Activated CD4-positive, alpha-beta T cell treated with anti-CD3 and anti-CD28 coated beads, Interleukin-2, amount 10 ng/mL, durations not matched to agents 7 days and 5 days (primary cell): ENCODE data around the gene GLI2. TPM values are rescaled to one million over a fixed set of nuclear protein-coding genes. Genes with fewer than 3 reads are reported as not detected.
A peak's percentile ranks its signal among the peaks of the same experiment; 100 is the strongest.

Experiments
- CTCF ChIA-PET: fragments of 350-600 bp; sonication (Branson Sonifier 250); formaldehyde crosslinking; loops from one replicate; lab custom pipeline; 2021; ENCODE audit warnings: antibody characterized with exemption; lab: Charles Lee
- POLR2A ChIA-PET: fragments of 350-600 bp; sonication (Branson Sonifier 250); formaldehyde crosslinking; loops from one replicate; lab custom pipeline; 2021; ENCODE audit warnings: antibody characterized with exemption; lab: Charles Lee
- DNase-seq: peaks from one replicate; pipeline ENCODE4 v3.0.0-alpha.2; 2020
- H3K27ac Mint-ChIP-seq: one replicate; pipeline ENCODE4 v1.8.0; 2021; ENCODE audit warnings: mild to moderate bottlenecking, moderate library complexity, mixed read lengths
- H3K27me3 Mint-ChIP-seq: one replicate; pipeline ENCODE4 v1.8.0; 2021; ENCODE audit warnings: mixed read lengths
- H3K36me3 Mint-ChIP-seq: one replicate; pipeline ENCODE4 v1.8.0; 2021; ENCODE audit warnings: low read depth, mixed read lengths
- H3K4me1 Mint-ChIP-seq: one replicate; pipeline ENCODE4 v1.8.0; 2021; ENCODE audit warnings: mixed read lengths
- H3K4me3 Mint-ChIP-seq: one replicate; pipeline ENCODE4 v1.8.0; 2021; ENCODE audit warnings: mild to moderate bottlenecking, moderate library complexity, mixed read lengths
- H3K9me3 Mint-ChIP-seq: one replicate; pipeline ENCODE4 v1.8.0; 2021; ENCODE audit warnings: mixed read lengths
- total RNA-seq, 2 experiments: library from RNA; stranded (reverse); gene quantifications; one replicate each; pipeline ENCODE4 v1.2.3, GENCODE V29; 2021

The GLI2 gene
- under 1 TPM; 0.07 to 0.12 TPM for total RNA-seq

DNA sequence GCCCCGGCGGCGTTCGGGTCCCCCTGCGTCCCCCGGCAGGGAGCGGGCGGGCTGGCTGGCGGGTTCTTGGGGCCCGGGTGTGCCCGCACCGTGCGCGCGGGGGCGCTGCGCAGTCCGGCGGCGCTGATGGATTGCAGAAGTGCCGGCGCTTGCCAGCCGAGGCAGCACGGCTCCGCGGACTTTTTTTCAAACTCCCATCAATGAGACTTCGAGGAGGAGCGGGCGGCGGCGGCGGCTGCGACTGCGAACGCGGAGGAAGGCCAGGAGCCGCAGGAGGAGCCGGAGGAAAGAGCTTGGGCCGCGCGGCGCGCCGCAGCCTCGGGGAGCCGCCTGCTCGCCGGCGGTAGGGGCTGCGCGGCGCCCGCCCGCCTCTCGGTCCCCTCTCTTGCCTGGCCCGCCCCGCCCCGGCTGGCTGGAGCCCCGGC, at the start of gene GLI2:
Gene GLI2 (plus strand): TSS at position 123 of the 425 bp plus-strand sequence. CDS start 61,453 bp downstream, outside the sequence.
- no peak within 1 kb of the TSS for H3K4me3 Mint-ChIP-seq
- peaks cover 70% of the 10 kb centered on the region for H3K27me3 Mint-ChIP-seq
- no peaks in the 10 kb centered on the region for H3K9me3 Mint-ChIP-seq
- ChIA-PET CTCF (no interaction called here), POLR2A (interaction anchor here (0.6 to 0.7 kb wide), 2 partner anchors 10 to 20 kb away, joined by 3 to 5 read pairs; no protein-coding TSS in a partner anchor)
- H3K27ac Mint-ChIP-seq = no peak within 1 kb of the TSS
- DNase-seq = peak; percentile 43
- H3K36me3 Mint-ChIP-seq = no peaks in the 10 kb centered on the region
- H3K4me1 Mint-ChIP-seq = peaks cover 20% of the 10 kb centered on the region

DNA sequence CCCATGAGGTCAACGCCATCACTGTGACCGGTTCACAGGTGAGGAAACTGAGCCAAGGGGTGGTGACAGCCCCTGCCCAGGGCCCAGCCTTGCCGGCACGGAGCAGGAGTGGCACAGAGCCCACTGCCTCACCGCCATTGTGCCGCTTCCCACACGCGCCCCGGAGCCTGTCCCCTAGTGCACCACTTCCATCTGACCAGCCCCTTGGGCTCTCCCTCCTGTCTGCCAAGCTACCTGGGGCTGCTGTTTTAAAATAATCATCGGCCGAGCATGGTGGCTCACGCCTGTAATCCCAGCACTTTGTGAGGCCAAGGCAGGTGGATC, 49.7 kb upstream of the GLI2 start:
- ChIA-PET CTCF (interaction anchor here (0.6 kb wide), 1 partner anchor 513 kb away, joined by 3 read pairs; no protein-coding TSS in a partner anchor), POLR2A (no interaction called here)
- Mint-ChIP-seq H3K4me1 (no peaks in the 10 kb centered on the region), H3K27me3 (peaks cover 10% of the 10 kb centered on the region), H3K4me3 (no peak overlapping the region), H3K36me3 (no peaks in the 10 kb centered on the region), H3K27ac (no peak overlapping the region), H3K9me3 (no peaks in the 10 kb centered on the region)
- DNase-seq = no peak

DNA sequence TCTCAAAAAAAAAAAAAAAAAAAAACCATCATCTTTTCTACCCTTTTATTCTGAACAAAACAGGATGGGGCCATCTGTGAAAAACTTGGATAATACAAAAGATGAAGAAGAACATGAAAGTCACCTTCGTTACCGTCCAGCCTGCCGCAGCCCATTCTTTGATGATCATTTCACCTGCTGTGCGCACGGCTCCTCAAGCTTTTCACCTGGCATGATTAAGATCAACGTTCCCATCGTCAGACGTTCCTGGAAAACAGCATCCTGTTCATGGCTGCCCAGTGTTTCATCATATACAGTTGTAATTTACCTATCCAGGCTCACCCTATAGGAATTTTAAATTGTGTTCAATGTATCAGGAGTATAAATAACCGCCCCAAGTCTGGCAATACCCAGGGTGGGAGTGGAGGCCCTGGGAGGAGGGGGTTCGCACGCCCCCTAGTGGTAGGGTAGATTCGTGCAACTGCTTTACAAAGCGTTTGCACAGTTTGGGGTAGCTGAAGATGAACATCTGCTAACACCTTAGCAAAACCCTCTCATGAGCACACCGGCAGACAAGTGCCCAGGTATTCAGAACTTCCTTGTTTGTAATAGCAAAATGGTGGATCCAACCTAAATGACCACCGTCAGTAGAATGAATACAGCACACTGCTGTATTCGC, 49.0 kb upstream of the GLI2 start:
- ChIA-PET CTCF (interaction anchor here (1.1 kb wide), 1 partner anchor 9 kb away, joined by 5 read pairs; no protein-coding TSS in a partner anchor), POLR2A (no interaction called here)
- H3K4me1 Mint-ChIP-seq = no peaks in the 10 kb centered on the region
- no peak overlapping the region for H3K27ac Mint-ChIP-seq
- peaks cover 10% of the 10 kb centered on the region for H3K27me3 Mint-ChIP-seq
- H3K9me3 Mint-ChIP-seq = no peaks in the 10 kb centered on the region
- H3K4me3 Mint-ChIP-seq = no peak overlapping the region
- no peak for DNase-seq
- no peaks in the 10 kb centered on the region for H3K36me3 Mint-ChIP-seq

DNA sequence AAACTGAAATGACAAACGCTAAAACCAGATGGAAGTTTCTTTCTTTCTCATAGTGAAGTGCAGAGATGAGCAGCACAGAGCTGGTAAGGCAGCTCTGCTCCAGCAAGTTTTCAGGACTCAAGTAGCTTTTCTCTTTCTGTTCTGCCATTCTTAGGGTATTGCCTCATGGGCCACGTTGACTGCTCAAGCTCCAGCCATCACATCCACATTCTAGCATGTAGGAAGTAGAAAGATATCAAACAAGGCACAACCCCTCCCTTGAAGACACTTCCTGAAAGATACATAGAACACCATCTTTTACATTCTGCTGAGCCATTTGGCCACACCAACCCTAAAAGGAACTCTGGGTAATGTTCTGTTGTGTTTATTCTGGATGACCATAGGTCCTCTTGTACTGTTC, 48.5 kb upstream of the GLI2 start:
- no peak overlapping the region for H3K4me3 Mint-ChIP-seq
- POLR2A ChIA-PET = no interaction called here

DNA sequence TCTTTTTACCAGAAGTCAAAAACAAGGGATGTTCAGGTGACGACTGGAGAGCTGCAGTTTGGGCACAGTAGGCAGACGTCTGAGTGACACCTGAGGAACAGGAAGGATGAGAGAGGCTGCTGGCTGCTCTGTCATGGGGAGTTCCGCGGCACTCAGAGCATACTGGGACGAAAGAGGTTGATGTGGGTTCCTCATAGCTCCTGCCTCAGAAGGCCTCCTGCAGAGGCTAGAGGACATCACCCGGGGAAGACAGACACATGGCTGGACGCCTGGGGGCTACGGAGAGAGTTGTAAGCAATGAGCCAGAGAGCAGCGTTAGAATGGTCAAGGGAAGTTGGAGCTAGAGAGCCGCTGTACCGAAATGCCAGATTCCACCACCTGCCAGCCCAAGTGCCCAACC, 45.1 kb upstream of the GLI2 start:
- Mint-ChIP-seq H3K4me3 (no peak overlapping the region), H3K27ac (no peak overlapping the region), H3K9me3 (no peaks in the 10 kb centered on the region), H3K27me3 (peaks cover 18% of the 10 kb centered on the region), H3K36me3 (no peaks in the 10 kb centered on the region), H3K4me1 (peaks cover 2% of the 10 kb centered on the region)
- ChIA-PET POLR2A (no interaction called here), CTCF (no interaction called here)
- DNase-seq = no peak

More for the DNA sequence above, 48.5 kb upstream of the GLI2 start:
- Mint-ChIP-seq H3K27ac (no peak overlapping the region), H3K27me3 (peaks cover 10% of the 10 kb centered on the region), H3K4me1 (no peaks in the 10 kb centered on the region), H3K36me3 (no peaks in the 10 kb centered on the region), H3K9me3 (no peaks in the 10 kb centered on the region)
- DNase-seq = no peak
- CTCF ChIA-PET = interaction anchor here (1.1 kb wide), 1 partner anchor 9 kb away, joined by 5 read pairs; no protein-coding TSS in a partner anchor

DNA sequence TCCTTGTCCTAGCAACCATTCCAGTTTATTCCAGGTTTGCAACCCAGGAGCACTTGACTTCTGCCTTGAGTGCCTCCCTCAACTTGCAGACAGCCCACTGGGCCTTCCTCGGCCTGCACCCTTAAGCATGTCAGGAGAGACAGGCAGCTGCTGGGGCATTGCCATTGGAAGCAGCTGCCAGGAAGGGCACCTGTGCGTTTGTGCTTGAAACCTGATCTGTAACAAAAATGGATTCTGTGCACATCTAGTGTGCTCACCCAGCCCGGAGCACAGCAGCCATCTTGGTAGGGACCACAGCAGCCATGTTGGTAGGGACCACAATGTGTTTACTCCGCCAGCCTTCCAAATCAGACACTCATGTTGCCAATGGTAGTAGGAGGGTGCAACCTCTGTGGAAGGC, 44.3 kb upstream of the GLI2 start:
- ChIA-PET POLR2A (no interaction called here), CTCF (interaction anchor here (1.1 kb wide), 1 partner anchor 139 kb away, joined by 3 read pairs; no protein-coding TSS in a partner anchor)

GRCh38 chr2:120692691-120693090, 43.0 kb upstream of the GLI2 start:
- Mint-ChIP-seq H3K27ac (no peak overlapping the region), H3K27me3 (peaks cover 34% of the 10 kb centered on the region), H3K4me1 (peaks cover 2% of the 10 kb centered on the region), H3K4me3 (no peak overlapping the region), H3K9me3 (no peaks in the 10 kb centered on the region), H3K36me3 (no peaks in the 10 kb centered on the region)
- no peak for DNase-seq
- POLR2A ChIA-PET = no interaction called here
- CTCF ChIA-PET = interaction anchor here (1.1 kb wide), 1 partner anchor 140 kb away, joined by 3 read pairs; no protein-coding TSS in a partner anchor

More for the DNA sequence above, 44.3 kb upstream of the GLI2 start:
- peaks cover 2% of the 10 kb centered on the region for H3K4me1 Mint-ChIP-seq
- H3K4me3 Mint-ChIP-seq = no peak overlapping the region
- no peak overlapping the region for H3K27ac Mint-ChIP-seq
- no peaks in the 10 kb centered on the region for H3K36me3 Mint-ChIP-seq
- no peaks in the 10 kb centered on the region for H3K9me3 Mint-ChIP-seq
- DNase-seq = no peak
- H3K27me3 Mint-ChIP-seq = peaks cover 24% of the 10 kb centered on the region

GRCh38 chr2:120693121-120693520, 42.5 kb upstream of the GLI2 start:
- Mint-ChIP-seq H3K27me3 (peaks cover 34% of the 10 kb centered on the region), H3K36me3 (no peaks in the 10 kb centered on the region), H3K4me1 (peaks cover 2% of the 10 kb centered on the region), H3K4me3 (no peak overlapping the region), H3K9me3 (no peaks in the 10 kb centered on the region), H3K27ac (no peak overlapping the region)
- ChIA-PET CTCF (no interaction called here), POLR2A (no interaction called here)
- DNase-seq = no peak

DNA sequence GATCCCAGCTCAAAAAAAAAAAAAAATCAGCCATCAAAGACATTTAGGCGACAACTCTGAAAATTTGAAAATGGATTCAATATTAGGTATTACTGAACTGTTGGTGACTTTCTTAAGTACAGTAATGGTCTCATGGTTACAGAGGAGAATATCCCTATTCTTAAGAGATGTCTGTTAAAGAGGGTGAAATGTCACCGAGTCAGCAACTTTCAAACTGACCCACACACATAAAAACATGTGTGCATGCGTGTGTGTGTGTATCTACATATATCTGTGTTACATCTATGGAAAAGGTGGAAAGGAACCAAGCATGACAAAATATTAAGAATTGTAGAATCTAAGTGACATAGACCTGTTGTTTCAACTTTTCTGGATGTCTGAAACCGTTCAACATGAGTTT, 41.6 kb upstream of the GLI2 start:
- Mint-ChIP-seq H3K27ac (no peak overlapping the region), H3K4me3 (no peak overlapping the region), H3K4me1 (peaks cover 2% of the 10 kb centered on the region), H3K27me3 (peaks cover 32% of the 10 kb centered on the region), H3K9me3 (no peaks in the 10 kb centered on the region), H3K36me3 (no peaks in the 10 kb centered on the region)
- DNase-seq = no peak
- POLR2A ChIA-PET = no interaction called here
- CTCF ChIA-PET = no interaction called here

DNA sequence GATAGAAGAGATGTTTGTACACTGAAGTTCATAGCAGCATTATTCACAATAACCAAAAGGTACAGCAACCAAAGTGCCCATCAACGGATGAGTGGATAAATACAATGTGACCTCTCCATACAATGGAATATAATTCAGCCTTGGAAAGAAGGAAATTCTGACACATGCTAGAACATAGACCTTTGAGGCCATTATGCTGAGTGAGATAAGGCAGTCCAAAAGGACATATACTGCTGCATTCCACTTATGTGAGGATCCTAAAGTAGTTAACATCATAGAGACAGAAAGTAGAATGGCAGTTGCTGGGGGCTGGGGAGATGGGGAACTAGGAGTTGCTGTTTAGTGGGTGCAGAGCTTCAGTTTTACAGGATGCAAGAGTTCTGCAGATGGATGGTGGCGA, 38.2 kb upstream of the GLI2 start:
- no peak overlapping the region for H3K27ac Mint-ChIP-seq
- no peaks in the 10 kb centered on the region for H3K9me3 Mint-ChIP-seq
- no peaks in the 10 kb centered on the region for H3K36me3 Mint-ChIP-seq
- H3K4me1 Mint-ChIP-seq = peaks cover 2% of the 10 kb centered on the region
- ChIA-PET CTCF (interaction anchor here (1.9 kb wide), 1 partner anchor 17 kb away, joined by 4 read pairs; no protein-coding TSS in a partner anchor), POLR2A (no interaction called here)
- H3K27me3 Mint-ChIP-seq = peaks cover 31% of the 10 kb centered on the region
- DNase-seq = no peak
- no peak overlapping the region for H3K4me3 Mint-ChIP-seq

- CTCF ChIA-PET = no interaction called here
- POLR2A ChIA-PET = no interaction called here
- no peak for DNase-seq
- H3K4me3 Mint-ChIP-seq = no peak overlapping the region
- no peaks in the 10 kb centered on the region for H3K9me3 Mint-ChIP-seq
- H3K27ac Mint-ChIP-seq = no peak overlapping the region
- H3K4me1 Mint-ChIP-seq = peaks cover 2% of the 10 kb centered on the region
- H3K27me3 Mint-ChIP-seq = peaks cover 25% of the 10 kb centered on the region
- no peaks in the 10 kb centered on the region for H3K36me3 Mint-ChIP-seq
Observed at GRCh38 chr2:120699292-120699691, 36.4 kb upstream of the GLI2 start.

DNA sequence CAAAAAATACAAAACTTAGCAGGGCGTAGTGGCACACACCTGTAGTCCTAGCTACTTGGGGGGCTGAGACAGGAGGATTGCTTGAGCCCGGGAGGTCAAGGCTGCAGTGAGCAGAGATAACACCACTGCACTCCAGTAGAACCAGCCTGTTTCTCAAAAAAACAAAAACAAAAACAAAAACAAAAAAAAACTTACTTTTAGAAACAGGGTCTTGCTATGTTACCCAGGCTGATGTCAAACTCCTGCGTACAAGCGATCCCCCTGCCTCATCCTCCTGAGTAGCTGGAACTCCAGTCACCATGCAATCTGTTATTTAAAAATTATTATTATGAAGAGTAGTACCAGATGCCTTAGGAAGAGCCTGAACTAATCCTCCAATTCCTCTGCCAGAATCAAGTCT, 35.0 kb upstream of the GLI2 start:
- no peaks in the 10 kb centered on the region for H3K9me3 Mint-ChIP-seq
- H3K36me3 Mint-ChIP-seq = no peaks in the 10 kb centered on the region
- H3K27ac Mint-ChIP-seq = no peak overlapping the region
- ChIA-PET POLR2A (no interaction called here), CTCF (no interaction called here)
- peaks cover 22% of the 10 kb centered on the region for H3K27me3 Mint-ChIP-seq
- H3K4me1 Mint-ChIP-seq = no peaks in the 10 kb centered on the region
- H3K4me3 Mint-ChIP-seq = no peak overlapping the region
- DNase-seq = no peak

DNA sequence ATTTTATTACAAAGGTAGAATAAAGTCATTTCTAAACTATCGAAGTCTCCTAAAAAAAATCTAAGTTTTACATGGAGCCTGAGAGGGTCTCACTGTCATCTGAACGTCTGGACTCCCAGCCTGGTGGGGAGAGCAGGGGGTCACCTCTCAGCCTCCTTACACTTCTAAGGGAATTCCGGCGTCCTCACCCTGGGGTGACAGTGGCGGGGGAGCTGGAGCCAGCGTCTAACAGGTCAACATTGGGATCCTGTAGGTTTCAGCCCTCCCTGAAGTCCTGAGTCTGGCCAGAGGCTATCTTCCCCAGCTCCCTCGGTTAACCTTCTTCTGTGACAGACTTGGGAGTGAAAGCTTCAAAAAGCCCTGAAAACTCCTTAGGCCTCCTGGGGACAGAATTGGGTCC, 34.6 kb upstream of the GLI2 start:
- no peak overlapping the region for H3K27ac Mint-ChIP-seq
- ChIA-PET POLR2A (no interaction called here), CTCF (no interaction called here)
- H3K27me3 Mint-ChIP-seq = peaks cover 20% of the 10 kb centered on the region
- H3K36me3 Mint-ChIP-seq = no peaks in the 10 kb centered on the region
- H3K9me3 Mint-ChIP-seq = no peaks in the 10 kb centered on the region
- DNase-seq = no peak
- no peak overlapping the region for H3K4me3 Mint-ChIP-seq
- no peaks in the 10 kb centered on the region for H3K4me1 Mint-ChIP-seq
